Activated CD4-positive, alpha-beta T cell treated with anti-CD3 and anti-CD28 coated beads for 1 hour (primary cell): ENCODE data around the gene SH3D19.

ENCODE experiments used
- DNase-seq: peaks from one replicate; pipeline ENCODE4 v3.0.0-alpha.2; 2020

The SH3D19 gene

DNA sequence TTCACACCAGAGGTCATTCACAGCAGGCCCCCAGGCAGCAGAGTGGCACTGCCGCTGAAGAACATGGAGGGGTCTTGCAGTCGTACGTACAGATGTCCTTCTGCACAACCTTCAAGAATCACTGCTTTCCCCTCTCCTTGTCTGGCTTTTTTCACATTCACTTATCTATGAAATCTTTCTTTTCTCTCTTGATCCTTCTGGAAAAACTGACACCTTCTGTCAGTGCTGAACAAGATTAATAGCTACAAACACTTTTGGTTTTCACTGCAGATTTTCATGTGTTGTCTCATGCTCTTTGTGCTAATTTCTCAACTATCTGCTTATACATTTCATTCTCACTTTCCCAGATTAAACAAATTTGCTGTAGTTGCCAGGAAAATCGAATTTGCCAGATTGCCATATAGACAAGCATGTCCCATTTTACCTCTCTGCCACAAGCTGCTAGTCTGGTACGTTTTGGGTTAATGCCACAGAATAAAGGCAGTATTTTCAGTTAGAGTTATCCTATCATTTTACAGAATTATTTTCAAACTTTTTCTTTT is 142.9 kb downstream of the SH3D19 start:
- no peak for DNase-seq

DNA sequence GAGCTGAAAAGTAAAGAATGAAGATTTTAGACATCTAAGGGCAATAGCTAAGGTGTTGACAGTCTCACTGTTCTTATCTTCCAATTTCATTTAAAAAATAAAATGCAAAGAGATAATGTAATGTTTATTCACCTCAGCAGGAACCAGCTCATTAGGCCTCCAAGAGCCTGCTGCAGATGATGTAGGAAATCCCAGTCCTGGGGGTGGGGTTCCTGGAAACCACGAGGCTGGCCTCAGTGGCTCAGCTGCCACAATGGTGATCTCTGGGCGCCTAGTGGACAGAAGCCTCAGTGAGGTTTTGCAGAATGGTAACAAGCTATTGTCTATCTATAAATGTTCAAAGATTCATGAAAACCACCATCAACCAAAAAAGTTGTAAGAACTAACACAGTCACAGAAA is 148.7 kb downstream of the SH3D19 start:
- DNase-seq = no peak

DNA sequence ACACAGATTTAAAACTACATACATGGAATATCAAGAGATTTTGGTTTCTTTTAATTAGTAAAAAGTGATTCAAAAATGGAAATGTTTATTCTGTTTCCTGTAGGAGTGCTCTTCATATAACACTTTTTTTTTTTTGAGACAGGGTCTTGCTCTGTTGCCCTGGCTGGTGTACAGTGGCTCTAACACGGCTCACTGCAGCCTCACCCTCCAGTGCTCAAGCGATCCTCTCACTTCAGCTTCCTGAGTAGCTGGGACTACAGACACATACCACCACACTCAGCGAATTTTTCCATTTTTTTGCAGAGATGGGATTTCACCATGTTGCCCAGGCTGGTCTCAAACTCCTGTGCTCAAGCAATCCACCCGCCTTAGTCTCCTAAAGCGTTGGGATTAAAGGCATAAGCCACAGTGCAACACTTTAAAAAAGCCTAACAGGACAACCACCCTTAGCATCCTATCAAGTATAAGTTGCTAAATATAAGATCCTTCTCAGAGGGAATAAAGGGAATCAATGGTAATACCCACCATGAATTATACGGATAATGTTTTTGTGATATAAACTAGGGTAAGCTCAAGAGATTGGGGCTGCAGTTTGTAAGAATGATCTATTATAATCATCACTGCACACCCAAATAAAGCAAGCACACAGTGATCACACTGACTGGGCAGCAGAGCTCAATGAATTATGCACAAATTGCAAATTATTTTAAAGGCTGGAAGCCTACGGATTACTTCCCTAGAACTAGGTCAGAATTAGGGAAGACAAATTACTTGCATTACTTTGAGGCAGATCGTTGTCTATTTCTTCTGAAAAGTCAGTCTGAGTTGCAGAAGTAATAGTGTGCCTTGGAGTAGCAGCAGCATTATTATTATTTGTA is 149.4 kb downstream of the SH3D19 start:
- DNase-seq = no peak

DNA sequence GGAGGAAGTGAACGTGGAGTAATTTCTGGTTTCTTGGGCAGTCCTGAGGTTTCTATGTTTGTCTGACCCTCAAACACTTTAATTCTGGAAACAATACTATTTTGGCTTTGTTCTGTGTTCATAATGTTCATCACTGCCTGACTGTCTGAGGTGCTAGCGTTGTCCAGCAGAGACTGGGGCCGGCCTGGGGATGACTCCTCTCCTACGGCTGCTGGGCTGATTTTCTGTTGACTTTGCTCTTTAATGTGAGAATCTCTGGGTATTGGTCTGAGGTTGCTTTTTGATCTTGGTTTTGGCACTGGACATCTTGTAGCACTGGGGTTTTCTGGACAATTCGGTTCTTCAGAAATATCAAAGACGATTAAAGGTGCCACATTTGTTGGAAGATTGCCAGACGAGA is 150.2 kb downstream of the SH3D19 start:
- no peak for DNase-seq

DNA sequence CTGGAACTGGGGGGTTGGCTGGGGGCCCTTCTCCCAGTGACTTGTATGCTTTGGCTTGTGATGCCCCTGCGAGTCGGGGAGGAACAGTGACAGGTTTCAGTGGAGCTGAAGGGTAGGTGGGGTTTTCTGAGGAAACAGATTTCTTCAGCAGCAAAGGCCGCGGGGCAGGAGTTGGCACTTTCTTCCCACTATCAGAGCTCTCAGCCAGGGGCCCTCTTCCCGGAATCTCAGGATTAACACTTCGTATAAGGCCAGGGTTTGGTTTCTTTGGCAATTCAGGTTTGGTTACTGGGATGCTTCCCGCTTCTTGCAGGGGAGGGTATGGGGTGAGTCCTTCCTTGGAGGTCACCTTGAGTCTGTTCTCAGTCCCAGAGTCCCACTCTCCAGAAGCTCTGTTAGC is 150.6 kb downstream of the SH3D19 start:
- DNase-seq = no peak

DNA sequence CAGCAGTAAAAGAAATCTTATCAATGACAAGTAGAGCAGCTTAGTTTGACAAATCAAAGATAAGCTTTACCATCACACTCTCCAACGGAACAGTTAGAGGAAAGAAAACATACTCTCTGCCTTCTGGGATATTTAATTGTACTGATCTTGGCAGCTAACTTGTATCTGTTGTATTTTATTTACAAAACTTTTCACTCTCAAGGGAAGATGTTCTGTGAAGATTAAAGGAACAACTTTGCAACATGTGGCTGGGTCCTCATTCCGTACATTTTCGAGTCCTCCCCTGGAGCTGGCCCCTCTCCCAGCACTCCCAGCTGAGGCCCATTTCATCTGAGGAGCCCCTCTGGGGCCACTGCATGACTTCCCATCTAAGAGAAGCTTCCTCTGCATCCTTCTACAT is 151.5 kb downstream of the SH3D19 start:
- DNase-seq = no peak

DNA sequence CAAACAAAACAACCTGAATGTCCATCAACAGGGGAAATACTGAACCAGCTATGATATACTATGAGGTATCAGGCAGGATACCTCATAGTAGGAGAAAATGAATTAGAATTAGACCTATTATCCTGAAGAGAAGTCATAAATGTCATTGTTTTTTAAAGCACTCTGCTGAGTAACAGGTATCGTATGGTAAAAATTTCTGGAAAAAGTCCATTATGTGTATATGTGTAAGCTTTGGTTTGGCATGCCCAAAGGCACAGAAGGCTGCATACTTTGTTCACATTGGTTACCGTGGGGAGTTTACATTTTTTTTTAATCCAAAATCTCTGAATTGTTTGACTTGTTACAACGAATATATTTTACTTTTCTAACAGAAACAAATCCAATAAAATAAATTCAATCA is 155.5 kb downstream of the SH3D19 start:
- no peak for DNase-seq

DNA sequence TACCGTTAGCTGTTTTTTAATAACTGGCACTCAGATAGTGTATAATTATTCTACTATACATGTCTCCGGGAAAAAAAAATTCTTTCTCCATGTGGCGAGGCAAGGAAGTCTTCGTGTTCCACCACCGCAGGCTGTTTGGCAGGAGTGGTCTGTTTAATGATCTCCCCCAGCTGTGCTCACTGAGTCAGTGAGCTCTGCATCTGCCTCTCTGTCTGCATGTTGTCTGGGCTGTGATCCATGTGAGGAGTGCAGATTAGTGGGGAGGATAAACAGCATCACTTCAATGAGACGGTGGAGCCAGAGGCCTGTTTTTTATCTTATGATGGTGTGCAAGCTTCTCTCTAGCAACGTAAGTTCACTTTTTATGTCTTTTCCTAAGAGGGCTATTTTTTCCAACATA is 156.2 kb downstream of the SH3D19 start:
- no peak for DNase-seq

DNA sequence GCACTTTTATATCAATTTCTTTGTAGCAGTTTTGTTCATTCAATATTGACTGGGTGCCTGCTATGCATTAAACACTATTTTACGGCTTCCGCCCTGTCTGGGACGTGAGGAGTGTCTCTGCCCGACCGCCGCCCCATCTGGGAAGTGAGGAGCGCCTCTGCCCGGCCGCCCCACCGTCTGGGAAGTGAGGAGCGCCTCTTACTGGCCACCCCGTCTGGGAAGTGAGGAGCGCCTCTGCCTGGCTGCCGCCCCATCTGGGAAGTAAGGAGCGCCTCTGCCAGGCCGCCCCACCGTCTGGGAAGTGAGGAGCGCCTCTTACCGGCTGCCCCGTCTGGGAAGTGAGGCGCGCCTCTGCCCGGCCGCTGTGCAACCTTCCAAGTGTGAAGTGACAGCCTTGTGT is 157.8 kb downstream of the SH3D19 start:
- DNase-seq = no peak

DNA sequence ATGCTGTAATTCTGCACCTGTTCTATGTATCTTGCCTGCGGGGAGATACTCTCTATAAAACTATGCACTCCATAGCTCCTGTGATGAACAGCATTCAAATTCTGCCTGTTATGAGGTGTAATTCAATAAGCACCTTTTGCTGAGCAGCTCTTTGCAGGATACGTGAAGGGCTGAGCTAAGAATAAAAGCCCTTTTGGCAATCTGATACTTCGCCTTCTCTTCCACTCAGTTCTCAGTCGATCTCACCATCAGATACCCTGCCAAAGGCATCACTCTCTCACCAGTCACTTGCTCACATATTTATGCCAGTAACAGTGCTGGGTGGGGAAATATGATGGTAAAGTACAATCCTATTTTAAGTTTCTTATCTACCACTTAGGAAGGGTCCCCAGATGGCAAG is 158.8 kb downstream of the SH3D19 start:
- no peak for DNase-seq

DNA sequence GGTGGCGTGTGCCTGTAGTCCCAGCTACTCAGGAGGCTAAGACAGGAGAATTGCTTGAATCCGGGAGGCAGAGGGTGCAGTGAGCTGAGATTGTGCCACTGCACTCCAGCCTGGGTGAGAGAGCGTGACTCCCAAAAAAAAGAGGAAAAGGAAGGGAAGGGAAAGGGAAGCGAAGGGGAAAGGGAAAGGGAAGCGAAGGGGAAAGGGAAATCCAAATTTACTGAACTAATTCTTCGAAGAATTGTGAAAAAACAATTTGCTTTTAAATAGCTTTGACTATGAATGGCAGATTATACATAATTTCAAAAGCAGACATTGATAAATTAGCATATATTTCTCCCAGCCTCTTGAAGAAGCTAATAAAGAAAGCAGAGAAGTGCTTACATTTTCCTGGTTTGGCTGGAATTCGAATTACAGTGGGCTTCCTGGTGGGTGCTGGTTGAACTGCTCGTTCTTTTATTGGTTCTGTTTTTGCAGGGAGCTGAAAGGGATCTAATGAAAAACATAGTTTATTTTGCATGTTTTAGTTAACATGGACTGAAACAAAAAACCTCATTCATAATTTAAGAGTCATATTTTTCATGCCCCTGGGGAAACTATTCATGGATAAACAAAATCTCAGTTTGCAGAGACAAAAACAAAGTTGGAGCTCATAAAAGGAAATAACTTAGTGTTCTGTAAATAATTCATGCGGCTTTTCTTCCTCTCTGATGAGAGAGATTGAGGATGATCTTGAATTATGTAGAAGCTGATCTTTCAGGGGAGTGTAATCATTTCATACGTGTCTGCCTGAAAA is 160.0 kb downstream of the SH3D19 start:
- DNase-seq = no peak

DNA sequence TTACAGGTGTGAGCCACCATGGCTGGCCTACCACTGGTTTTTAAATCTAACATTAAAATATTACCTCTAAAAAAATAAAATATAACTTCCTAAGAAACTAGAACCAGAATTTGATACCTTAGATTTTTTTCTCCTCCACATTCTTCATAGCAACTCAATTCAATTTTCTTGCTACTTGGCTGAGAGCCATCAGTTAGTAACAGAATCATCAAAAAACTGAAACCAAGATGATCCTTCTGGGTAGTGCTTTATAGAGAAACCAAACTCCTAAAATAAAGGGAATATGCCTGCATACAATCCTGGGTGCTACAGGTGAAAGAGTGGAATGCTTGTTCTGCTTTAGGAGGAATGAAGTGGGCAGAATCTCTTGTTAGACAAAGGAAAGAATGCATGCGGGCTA is 161.6 kb downstream of the SH3D19 start:
- no peak for DNase-seq

DNA sequence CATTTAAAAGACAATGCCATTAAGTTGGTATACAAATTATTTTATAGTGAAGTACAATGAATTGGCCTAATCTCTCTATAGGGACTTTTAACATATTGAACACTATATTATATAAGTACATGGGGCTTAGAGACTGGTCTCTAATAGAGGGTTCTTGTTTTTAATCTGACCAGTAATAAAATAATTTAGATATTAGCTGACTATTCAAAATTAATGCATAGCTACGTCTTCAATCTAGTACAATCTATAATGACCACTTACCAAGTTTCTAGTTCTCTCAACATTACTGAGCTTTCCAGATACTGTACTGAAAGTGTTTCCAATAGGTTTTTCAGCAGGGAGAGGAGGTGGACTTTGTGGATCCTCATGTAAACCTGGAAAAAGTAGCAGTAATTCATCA is 166.4 kb downstream of the SH3D19 start:
- no peak for DNase-seq

DNA sequence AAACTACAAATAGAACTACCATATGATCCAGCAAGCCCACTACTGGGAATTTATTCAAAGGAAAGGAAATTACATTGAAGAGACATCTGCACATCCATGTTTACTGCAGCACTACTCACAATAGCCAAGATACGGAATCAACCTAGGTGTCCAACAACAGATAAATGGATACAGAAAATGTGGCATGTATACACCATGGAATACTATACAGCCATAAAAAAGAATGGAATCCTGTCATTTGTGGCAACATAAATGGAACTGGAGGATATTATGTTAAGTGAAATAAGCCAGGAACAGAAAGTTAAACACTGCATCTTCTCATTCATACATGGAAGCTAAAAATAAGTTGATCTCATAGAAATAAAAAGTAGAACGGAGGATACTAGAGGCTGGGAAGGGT is 167.9 kb downstream of the SH3D19 start:
- DNase-seq = no peak

DNA sequence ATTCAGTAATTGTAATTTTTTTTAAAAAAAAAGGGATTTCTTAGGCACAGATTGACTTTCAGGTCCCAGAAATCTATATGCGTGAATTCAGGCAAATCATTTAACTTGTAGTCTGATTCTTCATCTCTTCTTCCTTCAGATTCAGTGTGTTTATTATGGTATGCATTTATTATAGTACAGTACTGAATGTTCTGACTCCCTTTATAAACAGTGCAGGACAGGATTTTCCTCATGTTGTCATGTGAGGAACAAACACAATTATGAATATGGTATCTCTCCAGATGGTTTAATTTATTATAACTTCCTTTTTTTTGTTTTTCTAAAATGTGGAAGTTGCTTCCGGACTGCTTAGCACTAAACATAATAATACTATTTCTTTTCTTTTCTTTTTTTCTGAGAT is 171.8 kb downstream of the SH3D19 start:
- DNase-seq = no peak

DNA sequence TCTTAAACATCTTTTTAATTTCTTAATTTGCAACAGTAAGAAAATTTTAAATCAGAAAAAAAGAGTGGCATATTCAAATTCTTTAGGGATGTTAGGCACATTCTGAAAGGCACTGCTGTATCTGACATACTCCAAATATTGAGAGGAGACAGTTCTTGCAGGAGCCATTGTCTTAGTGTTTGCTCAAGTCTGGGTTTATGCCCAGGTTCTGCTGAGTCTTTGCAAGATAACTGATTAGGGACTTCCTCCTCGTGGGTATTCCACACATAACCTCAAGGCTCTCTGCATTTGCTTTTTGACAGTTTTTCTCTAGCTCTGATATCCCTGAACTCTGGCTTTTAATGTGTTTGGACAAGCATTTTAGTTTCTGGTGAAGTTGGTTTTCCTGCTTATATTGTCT is 173.4 kb downstream of the SH3D19 start:
- no peak for DNase-seq

DNA sequence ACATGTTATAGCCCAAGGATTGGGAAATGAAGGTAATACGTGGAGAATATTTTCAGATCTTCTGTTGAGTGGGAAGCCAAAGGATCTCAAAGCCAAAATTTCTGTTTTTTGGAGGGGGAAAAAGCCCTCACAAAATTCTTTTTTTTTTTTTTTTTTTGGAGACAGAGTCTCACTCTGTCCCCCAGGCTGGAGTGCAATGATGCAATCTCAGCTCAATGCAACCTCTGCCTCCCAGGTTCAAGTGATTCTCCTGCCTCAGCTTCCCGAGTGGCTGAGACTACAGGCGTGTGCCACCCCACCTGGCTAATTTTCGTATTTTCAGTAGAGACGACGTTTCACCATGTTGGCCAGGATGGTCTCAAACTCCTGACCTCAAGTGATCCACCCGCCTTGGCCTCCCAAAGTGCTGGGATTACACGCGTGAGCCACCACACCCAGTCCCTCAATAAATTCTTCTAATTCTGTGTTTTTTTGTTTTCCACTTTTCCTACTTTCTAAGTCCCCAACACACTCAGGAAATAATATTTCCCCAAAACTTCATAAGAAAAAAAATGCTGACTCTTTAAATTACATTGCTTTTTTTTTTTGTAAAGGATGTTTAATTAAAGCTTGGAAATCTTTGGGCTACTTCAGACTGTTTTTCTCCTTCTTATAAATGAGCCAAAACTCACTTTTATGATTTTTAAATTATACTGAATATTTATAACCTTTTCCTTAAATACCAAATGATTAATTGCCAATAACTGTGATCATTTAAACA is 174.4 kb downstream of the SH3D19 start:
- no peak for DNase-seq

DNA sequence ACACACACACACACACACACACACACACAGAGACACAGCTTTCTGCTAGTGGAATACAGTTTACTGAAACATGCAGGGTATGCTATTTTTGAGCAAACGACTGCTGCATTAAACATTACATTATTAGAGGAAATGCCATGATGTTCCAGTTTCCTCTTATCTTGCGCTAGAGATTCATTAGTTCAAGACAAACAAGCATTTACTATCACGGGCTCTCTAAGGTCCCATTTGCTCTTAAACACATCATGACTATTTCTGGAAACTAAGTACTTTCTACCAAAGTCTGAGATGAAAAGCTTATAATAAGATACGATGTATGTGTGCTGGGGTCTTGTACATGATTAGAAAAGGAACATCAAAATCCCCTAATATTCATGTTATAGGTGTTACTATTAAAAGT is 177.1 kb downstream of the SH3D19 start:
- DNase-seq = no peak

DNA sequence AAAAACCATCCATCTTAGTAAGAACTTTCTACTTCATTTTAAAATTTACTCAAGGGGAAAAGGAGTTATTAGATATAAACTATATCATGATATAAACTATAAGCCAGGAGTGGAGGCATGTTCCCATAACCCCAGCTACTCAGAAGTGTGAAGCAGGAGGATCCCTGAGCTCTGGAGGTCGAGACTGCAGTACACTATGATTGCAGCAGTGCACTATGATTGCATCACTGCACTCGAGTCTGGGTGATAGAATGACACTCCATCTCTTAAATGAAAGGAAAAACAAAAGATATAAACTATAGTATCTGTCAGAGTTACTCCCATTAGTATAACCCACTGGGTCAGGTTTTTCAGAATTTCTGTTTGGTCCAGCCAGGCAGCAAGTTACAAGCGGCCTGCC is 178.4 kb downstream of the SH3D19 start:
- no peak for DNase-seq

DNA sequence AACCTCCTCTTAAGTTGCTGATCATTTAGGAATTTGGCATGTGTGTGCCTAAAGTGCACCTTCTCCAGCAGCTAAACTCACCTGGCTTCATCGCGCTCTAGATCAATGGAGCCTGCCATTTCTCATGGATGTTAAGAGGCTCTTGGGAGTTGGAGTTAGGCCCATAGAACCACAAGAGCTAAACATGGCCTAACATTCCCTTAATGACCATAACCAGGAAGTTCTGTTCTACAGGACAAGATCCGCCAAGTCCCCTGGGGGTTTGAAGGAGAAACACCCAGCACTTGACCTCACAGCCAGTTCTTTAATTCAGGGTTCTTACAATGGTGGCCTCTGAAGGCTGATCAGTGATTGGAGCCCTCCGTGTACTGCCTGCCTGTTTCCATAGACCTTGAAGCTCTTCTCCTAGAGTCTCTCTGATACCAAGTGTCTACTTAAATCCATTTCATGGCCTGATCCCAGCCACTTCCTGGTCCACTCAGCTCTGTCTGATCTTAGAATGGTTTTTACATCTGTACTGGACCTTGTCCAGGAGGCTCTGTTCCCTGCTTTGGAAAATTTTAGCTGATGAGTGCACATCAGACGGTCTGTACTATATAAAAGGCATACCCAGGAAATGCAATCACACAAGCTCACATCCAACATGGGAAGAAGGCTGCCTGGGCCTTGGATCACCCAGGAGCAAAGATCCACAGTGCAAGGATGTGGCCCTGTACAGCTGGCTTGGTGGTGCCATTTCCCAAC is 180.9 kb downstream of the SH3D19 start:
- no peak for DNase-seq

DNA sequence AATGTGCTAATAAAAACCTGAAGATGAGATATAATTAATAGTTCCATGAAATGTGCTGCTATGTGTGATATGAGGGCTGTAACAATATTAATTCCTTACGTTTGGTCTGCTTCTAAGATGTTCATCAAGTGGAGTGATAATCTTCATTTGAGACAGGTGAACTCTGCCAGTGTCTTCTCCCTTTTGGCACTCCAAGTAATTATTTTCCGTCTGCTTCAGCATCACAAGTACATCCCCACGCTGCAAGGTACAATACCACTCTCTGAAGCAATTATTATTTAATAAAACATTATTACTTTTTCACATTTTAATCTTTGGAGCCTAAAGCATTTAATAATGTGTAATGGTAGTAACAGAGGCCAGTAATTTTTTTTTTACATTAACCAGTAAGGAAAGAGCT is 181.6 kb downstream of the SH3D19 start:
- DNase-seq = no peak

DNA sequence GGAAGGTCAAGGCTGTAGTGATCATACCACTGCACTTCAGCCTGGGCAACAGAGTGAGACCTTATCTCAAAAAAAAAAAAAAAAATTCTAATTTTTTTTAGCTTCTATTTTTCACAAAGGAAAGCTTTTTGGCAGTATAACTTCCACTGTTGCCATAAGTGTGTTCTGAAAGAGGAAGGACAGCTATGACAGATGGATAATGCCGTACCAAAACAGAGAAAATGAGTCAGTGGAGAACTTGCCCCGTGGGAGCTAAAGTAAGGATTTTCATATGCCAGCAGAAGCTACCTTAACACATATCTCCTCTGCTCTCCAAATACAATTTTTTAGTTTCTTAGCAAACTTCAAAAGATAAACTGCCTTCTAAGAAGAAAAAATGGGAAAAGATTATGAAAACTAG is 182.2 kb downstream of the SH3D19 start:
- no peak for DNase-seq

DNA sequence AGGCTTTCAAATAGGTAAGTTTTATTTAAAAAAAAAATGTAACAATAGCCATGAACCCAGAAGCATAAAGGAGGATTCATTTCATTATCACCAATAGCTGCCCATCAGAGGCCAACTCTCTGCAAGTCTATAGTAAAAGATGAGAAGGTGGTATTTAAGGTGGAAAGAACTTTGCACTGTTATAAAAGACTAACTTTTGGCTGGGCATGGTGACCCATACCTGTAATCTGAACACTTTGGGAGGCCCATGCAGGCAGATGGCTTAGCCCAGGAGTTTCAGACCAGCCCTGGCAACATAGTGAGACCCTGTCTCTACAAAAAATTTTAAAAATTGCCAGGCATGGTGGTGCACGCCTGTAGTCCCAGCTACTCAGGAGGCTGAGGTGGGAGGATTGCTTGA is 182.6 kb downstream of the SH3D19 start:
- no peak for DNase-seq
